ENCODE data around the gene RAD51AP1. TPM values are rescaled to one million over a fixed set of nuclear protein-coding genes. Genes with fewer than 3 reads are reported as not detected.

RAD51AP1 gene
- total RNA-seq, 1 experiment from 2014 or later = 59.4 TPM

- H3K23me2 ChIP-seq (ENCODE audit: insufficient read length, low read depth, low read length, poor library complexity, severe bottlenecking) = no peaks in the 10 kb centered on the region
- WGBS (ENCODE audit: extremely low coverage, insufficient read length, low lambda C conversion rate) = no CpG with 5 or more reads among the region's 1 CpG
These were observed 33.2 kb upstream of the RAD51AP1 start for GRCh38 chr12:4505376-4505986.

More at GRCh38 chr12:4505376-4505986, 33.2 kb upstream of the RAD51AP1 start:
- Mint-ChIP-seq H3K36me3 (ENCODE audit: insufficient read depth in 1 of 3, low read depth in 3 of 3) (peaks cover 10 to 21% (median 20%) of the 10 kb centered on the region in 3 experiments; a peak in 6 of 7 replicates), H3K4me1 (peaks cover 0 to 10% of the 10 kb centered on the region in 2 experiments; a peak in 2 of 4 replicates), H3K27ac (no peak overlapping the region), H3K27me3 (ENCODE audit: low read depth) (no peaks in the 10 kb centered on the region), H3K4me3 (no peak overlapping the region), H3K9me3 (no peaks in the 10 kb centered on the region)
- Histone ChIP-seq H2AFZ (ENCODE audit: low read length) (no peak overlapping the region), H4K20me1 (ENCODE audit: control insufficient read depth, insufficient read depth, insufficient read length) (no peaks in the 10 kb centered on the region), H3K14ac (ENCODE audit: insufficient read depth, low read length) (no peak overlapping the region), H3T11ph (ENCODE audit: low read length) (no peak overlapping the region), H2BK15ac (ENCODE audit: low read depth, low read length) (no peak overlapping the region), H3K4me1 (ENCODE audit: insufficient read depth, low read length) (no peaks in the 10 kb centered on the region), H3K23ac (ENCODE audit: insufficient read length, low read depth, low read length) (no peak overlapping the region), H2BK20ac (ENCODE audit: low read depth, low read length, poor library complexity, severe bottlenecking) (no peak overlapping the region), H3K56ac (ENCODE audit: insufficient read length, low read depth, low read length) (no peak overlapping the region), H3K79me2 (ENCODE audit: insufficient read depth, low read length) (no peaks in the 10 kb centered on the region), H3K4me2 (ENCODE audit: insufficient read depth, insufficient read length, low read length) (no peak overlapping the region), H4K8ac (replicated peaks; ENCODE audit: insufficient read length, low read depth, low read length) (no peak overlapping the region), H2BK12ac (ENCODE audit: insufficient read length, low read depth, low read length) (no peak overlapping the region), H3K27ac (ENCODE audit: insufficient read length, low read depth, low read length) (no peak overlapping the region), H2BK5ac (ENCODE audit: insufficient read length, low read length) (no peak overlapping the region), H3K27me3 (ENCODE audit: insufficient read depth, low read length) (no peaks in the 10 kb centered on the region), H3K9me3 (ENCODE audit: control insufficient read depth, low read depth, low read length) (no peaks in the 10 kb centered on the region), H3K9ac (ENCODE audit: extremely low read depth, insufficient read length, low read length) (no peak overlapping the region), H2BK120ac (ENCODE audit: low read depth, low read length, poor library complexity, severe bottlenecking) (no peak overlapping the region), H3K79me1 (ENCODE audit: insufficient read depth, low read depth, low read length, poor library complexity, severe bottlenecking) (no peaks in the 10 kb centered on the region), H3K4ac (ENCODE audit: low read depth, low read length) (no peak overlapping the region), H2AK5ac (ENCODE audit: insufficient read length, low read length) (no peak overlapping the region), H3K18ac (ENCODE audit: insufficient read length, low read depth, low read length) (no peak overlapping the region), H4K5ac (ENCODE audit: insufficient read length, low read depth, low read length) (no peak overlapping the region), H4K91ac (ENCODE audit: insufficient read length, low read depth, low read length) (no peak overlapping the region)
- no peak for TF ChIP-seq CTCF (conservative IDR thresholded peaks at IDR 0.05)
- no peak for DNase-seq

Data from H9 (cell line).